Endodermal cell (in vitro differentiated cells): ENCODE measurements around the gene CDKN1B. TPM values are rescaled to one million over a fixed set of nuclear protein-coding genes. Genes with fewer than 3 reads are reported as not detected.
A peak's percentile ranks its signal among the peaks of the same experiment; 100 is the strongest.

Experiments used
- DNase-seq: peaks from one replicate; pipeline ENCODE4 v3.0.0-alpha.2; 2017
- H3K27ac ChIP-seq: 2 replicates; pipeline ENCODE4 v1.5.1; 2013; ENCODE audit warnings: mild to moderate bottlenecking, low read depth, low read length, moderate library complexity
- H3K27me3 ChIP-seq: 2 replicates; pipeline ENCODE4 v1.6.1; 2013; ENCODE audit warnings: mild to moderate bottlenecking, low read length, moderate library complexity; ENCODE audit not compliant: insufficient read depth, control insufficient read depth, poor library complexity, severe bottlenecking
- H3K36me3 ChIP-seq: 2 replicates; pipeline ENCODE4 v1.7.0; 2013; ENCODE audit warnings: mild to moderate bottlenecking, low read length, moderate library complexity; ENCODE audit not compliant: control insufficient read depth, insufficient read depth
- H3K4me1 ChIP-seq: one replicate; pipeline ENCODE4 v1.7.0; 2013; ENCODE audit warnings: low read length; ENCODE audit not compliant: control insufficient read depth, insufficient read depth
- H3K4me3 ChIP-seq: 2 replicates; pipeline ENCODE4 v1.5.1; 2013; ENCODE audit warnings: mild to moderate bottlenecking, low read length, moderate library complexity
- H3K9ac ChIP-seq: 2 replicates; pipeline ENCODE4 v1.6.1; 2013; ENCODE audit warnings: mild to moderate bottlenecking, low read length, moderate library complexity; ENCODE audit not compliant: poor library complexity, severe bottlenecking; ENCODE audit errors: extremely low read depth
- H3K9me3 ChIP-seq: 2 replicates; pipeline ENCODE4 v1.6.1; 2013; ENCODE audit warnings: mild to moderate bottlenecking, low read length, moderate library complexity; ENCODE audit not compliant: control insufficient read depth
- H3K27ac Mint-ChIP-seq: 2 replicates; pipeline ENCODE4 v1.8.0; 2020; ENCODE audit warnings: mixed read lengths
- H3K27me3 Mint-ChIP-seq: 2 replicates; pipeline ENCODE4 v1.8.0; 2021; ENCODE audit warnings: mild to moderate bottlenecking, mixed read lengths; ENCODE audit not compliant: insufficient read depth
- H3K36me3 Mint-ChIP-seq: 2 replicates; pipeline ENCODE4 v1.8.0; 2020; ENCODE audit warnings: low read depth, mixed read lengths
- H3K4me1 Mint-ChIP-seq: 2 replicates; pipeline ENCODE4 v1.8.0; 2020; ENCODE audit warnings: mixed read lengths
- H3K4me3 Mint-ChIP-seq: 2 replicates; pipeline ENCODE4 v1.8.0; 2020; ENCODE audit warnings: mild to moderate bottlenecking, moderate library complexity, mixed read lengths
- H3K9me3 Mint-ChIP-seq: 2 replicates; pipeline ENCODE4 v1.8.0; 2020; ENCODE audit warnings: mild to moderate bottlenecking, mixed read lengths
- WGBS, 2 experiments: methylation state at CpG; one replicate each; pipeline versions ENCODE4 v1.1.5 to v1.1.7; 2013; ENCODE audit warnings: missing lambda C conversion rate in 2 of 2, mixed read lengths in 1 of 2; ENCODE audit not compliant: insufficient coverage in 1 of 2, insufficient read length in 1 of 2; 5-methylcytosine and 5-hydroxymethylcytosine counted together
- total RNA-seq, 2 donors: library from RNA; stranded (reverse); fragmentation: NEBNext Ultra II Directional in 1 of 2; extraction: Animal tissue kit (Norgen Biotek cat#: 25700) in 1 of 2; gene quantifications; 2 replicates in 1 of 2; 3 replicates in 1 of 2; pipeline ENCODE4 v1.2.1, GENCODE V29; 2021
- TF ChIP-seq, protein P1 (sequence below): fragments of 200-600 bp; sonication (generic); conservative IDR thresholded peaks from 2 replicates; pipeline ENCODE4 v1.5.0; 2021; ENCODE audit warnings: antibody characterized with exemption, mild to moderate bottlenecking

CDKN1B gene
- total RNA-seq, 2 donors from 2014 or later: 40.1 to 63.9 TPM

DNA sequence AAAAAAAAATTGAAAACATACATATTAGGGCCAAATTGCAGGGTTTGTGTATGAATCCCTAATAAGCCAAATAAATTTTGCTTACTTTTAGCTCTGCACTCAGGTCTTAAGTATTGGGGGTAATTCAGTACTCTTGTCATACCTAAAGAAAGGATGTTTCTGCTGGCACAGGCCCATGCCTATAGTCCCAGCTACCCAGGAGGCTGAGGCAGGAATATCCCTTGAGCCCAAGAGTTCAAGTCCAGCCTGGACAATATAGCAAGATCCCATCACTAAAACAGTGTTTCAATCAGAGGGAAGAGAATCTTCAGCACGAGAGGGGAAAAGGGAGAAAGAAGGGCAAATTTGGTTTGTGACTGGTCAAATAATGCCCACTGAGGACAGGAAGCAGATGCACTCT, 17.8 kb upstream of the CDKN1B start:
- no peak overlapping the region for H3K27ac ChIP-seq
- peaks cover 4% of the 10 kb centered on the region for H3K4me1 ChIP-seq
- Mint-ChIP-seq H3K27ac (no peak overlapping the region), H3K4me3 (no peak overlapping the region), H3K27me3 (no peaks in the 10 kb centered on the region), H3K9me3 (no peaks in the 10 kb centered on the region), H3K4me1 (peaks cover 21% of the 10 kb centered on the region), H3K36me3 (no peaks in the 10 kb centered on the region)
- DNase-seq: no peak
- no peaks in the 10 kb centered on the region for H3K36me3 ChIP-seq
- no peaks in the 10 kb centered on the region for H3K27me3 ChIP-seq
- no peaks in the 10 kb centered on the region for H3K9me3 ChIP-seq
- TF ChIP-seq, protein P1, sequence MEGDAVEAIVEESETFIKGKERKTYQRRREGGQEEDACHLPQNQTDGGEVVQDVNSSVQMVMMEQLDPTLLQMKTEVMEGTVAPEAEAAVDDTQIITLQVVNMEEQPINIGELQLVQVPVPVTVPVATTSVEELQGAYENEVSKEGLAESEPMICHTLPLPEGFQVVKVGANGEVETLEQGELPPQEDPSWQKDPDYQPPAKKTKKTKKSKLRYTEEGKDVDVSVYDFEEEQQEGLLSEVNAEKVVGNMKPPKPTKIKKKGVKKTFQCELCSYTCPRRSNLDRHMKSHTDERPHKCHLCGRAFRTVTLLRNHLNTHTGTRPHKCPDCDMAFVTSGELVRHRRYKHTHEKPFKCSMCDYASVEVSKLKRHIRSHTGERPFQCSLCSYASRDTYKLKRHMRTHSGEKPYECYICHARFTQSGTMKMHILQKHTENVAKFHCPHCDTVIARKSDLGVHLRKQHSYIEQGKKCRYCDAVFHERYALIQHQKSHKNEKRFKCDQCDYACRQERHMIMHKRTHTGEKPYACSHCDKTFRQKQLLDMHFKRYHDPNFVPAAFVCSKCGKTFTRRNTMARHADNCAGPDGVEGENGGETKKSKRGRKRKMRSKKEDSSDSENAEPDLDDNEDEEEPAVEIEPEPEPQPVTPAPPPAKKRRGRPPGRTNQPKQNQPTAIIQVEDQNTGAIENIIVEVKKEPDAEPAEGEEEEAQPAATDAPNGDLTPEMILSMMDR: no peak
- H3K4me3 ChIP-seq: no peak overlapping the region
- no peak overlapping the region for H3K9ac ChIP-seq
- 82 to 83% methylated on average over 1 of the region's 1 CpG for WGBS, 2 experiments

DNA sequence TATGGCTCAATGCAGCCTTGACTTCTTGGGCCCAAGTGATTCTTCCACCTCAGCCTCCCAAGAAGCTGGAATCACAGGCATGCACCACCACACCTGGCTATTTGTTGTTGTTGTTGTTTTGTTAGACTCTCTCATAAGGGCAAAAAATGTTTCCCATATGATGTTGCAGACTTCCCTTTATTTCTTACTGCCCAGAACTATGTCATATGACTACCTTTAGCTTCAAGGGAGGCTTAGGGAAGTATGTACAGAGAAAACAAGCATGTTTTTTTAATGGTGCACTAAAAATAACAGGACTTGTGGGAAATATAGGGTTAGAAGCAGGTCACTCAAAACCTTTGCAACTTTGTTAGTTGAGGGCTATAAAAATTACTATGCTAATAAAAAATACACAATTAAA, 16.9 kb upstream of the CDKN1B start:
- no peak overlapping the region for H3K27ac ChIP-seq
- H3K27me3 ChIP-seq: no peaks in the 10 kb centered on the region
- no peaks in the 10 kb centered on the region for H3K36me3 ChIP-seq
- H3K4me1 Mint-ChIP-seq: peaks cover 24% of the 10 kb centered on the region
- H3K9ac ChIP-seq: no peak overlapping the region
- TF ChIP-seq, protein P1: no peak
- no peak overlapping the region for H3K27ac Mint-ChIP-seq
- no peak overlapping the region for H3K4me3 Mint-ChIP-seq
- no peaks in the 10 kb centered on the region for H3K36me3 Mint-ChIP-seq
- no peaks in the 10 kb centered on the region for H3K27me3 Mint-ChIP-seq
- peaks cover 2% of the 10 kb centered on the region for H3K4me1 ChIP-seq
- no peak for DNase-seq
- no peak overlapping the region for H3K4me3 ChIP-seq
- H3K9me3 ChIP-seq: no peaks in the 10 kb centered on the region
- H3K9me3 Mint-ChIP-seq: no peaks in the 10 kb centered on the region

DNA sequence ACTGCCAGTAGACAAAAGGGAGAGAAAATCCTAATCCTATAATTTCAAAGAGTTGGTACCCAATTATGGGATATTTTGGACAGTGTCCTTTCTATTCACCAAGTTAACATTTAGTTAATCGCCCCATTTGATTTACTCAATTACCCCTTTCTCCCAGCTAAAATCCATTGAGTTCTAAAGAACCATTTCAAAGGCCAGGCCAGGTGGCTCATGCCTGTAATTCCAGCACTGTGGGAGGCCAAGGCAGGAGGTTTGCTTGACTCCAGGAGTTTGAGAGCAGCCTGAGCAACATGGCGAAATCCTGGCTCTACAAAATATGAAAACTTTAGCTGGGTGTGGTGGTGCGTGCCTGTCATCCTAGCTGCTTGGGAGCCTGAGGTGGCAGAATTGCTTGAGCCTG, 15.7 kb upstream of the CDKN1B start:
- Mint-ChIP-seq H3K4me1 (peaks cover 19% of the 10 kb centered on the region), H3K4me3 (no peak overlapping the region), H3K36me3 (no peaks in the 10 kb centered on the region), H3K9me3 (no peaks in the 10 kb centered on the region), H3K27me3 (no peaks in the 10 kb centered on the region), H3K27ac (no peak overlapping the region)
- no peaks in the 10 kb centered on the region for H3K27me3 ChIP-seq
- no peak overlapping the region for H3K27ac ChIP-seq
- H3K4me3 ChIP-seq: no peak overlapping the region
- peak; percentile 80 for DNase-seq
- no peaks in the 10 kb centered on the region for H3K36me3 ChIP-seq
- 75 to 83% methylated on average over 2 to 3 of the region's 3 CpGs for WGBS, 2 experiments
- H3K9ac ChIP-seq: no peak overlapping the region
- no peaks in the 10 kb centered on the region for H3K9me3 ChIP-seq
- no peaks in the 10 kb centered on the region for H3K4me1 ChIP-seq
- TF ChIP-seq, protein P1: no peak
